Measurements from ENCODE around the gene LEKR1. TPM values are rescaled to one million over a fixed set of nuclear protein-coding genes. Genes with fewer than 3 reads are reported as not detected.

LEKR1 gene
- total RNA-seq, 1 donor from 2014 or later: 0.27 TPM

DNA sequence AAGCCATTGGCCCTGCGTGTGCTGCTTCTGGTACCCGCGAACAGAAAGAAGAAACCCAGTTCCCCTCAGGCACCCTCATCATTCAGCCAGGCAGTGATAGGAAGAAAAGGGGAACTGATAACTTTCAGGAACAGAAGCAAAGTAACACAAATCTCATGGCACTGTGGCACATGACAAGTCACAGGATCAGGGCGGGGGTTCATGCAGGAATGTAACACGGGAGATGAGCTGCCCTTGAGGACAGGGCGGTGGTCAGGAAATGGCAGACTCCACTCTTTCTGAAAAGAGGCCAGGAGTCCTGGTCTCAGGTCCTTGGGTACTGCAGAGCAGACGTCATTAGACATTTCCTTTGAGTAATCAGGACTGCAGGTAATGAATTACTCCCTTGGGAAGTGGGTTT is 238.2 kb downstream of the LEKR1 start:
- H3K27me3 Mint-ChIP-seq (ENCODE audit: low read depth, unreplicated experiment): peaks cover 25% of the 10 kb centered on the region
- Histone ChIP-seq H3K9ac (ENCODE audit: low read length) (no peak overlapping the region), H3K27me3 (ENCODE audit: insufficient read depth, low read length) (no peaks in the 10 kb centered on the region), H3K79me2 (ENCODE audit: insufficient read depth, low read length) (no peaks in the 10 kb centered on the region), H3K4me2 (ENCODE audit: low read length) (no peak overlapping the region), H3K36me3 (ENCODE audit: insufficient read depth, low read length) (no peaks in the 10 kb centered on the region), H3K9me3 (ENCODE audit: insufficient read depth, low read depth, low read length) (no peaks in the 10 kb centered on the region), H4K20me1 (ENCODE audit: insufficient read depth, low read length) (no peaks in the 10 kb centered on the region), H3K4me3 (ENCODE audit: insufficient read depth, low read depth, low read length) (no peak overlapping the region), H2AFZ (ENCODE audit: low read depth, low read length) (no peak overlapping the region), H3K4me1 (ENCODE audit: insufficient read depth, low read length) (peaks cover 15% of the 10 kb centered on the region), H3K27ac (ENCODE audit: low read depth, low read length) (no peak overlapping the region)
- H3K4me1 Mint-ChIP-seq (ENCODE audit: low read depth, unreplicated experiment): no peaks in the 10 kb centered on the region
- H3K36me3 Mint-ChIP-seq (ENCODE audit: low read depth, unreplicated experiment): no peaks in the 10 kb centered on the region
- FAIRE-seq: no peak
- TF ChIP-seq CTCF (IDR thresholded peaks at IDR 0.05; ENCODE audit: insufficient read depth, low read depth, low read length): no peak
- TF ChIP-seq EZH2 (IDR thresholded peaks at IDR 0.05; ENCODE audit: insufficient read depth, low read length): no peak
- peaks cover 3% of the 10 kb centered on the region for H3K9me3 Mint-ChIP-seq (ENCODE audit: unreplicated experiment)
- no peak overlapping the region for H3K27ac Mint-ChIP-seq (ENCODE audit: unreplicated experiment)
- H3K4me3 Mint-ChIP-seq (ENCODE audit: unreplicated experiment): no peak overlapping the region
- DNase-seq (ENCODE audit: low read depth): no peak

DNA sequence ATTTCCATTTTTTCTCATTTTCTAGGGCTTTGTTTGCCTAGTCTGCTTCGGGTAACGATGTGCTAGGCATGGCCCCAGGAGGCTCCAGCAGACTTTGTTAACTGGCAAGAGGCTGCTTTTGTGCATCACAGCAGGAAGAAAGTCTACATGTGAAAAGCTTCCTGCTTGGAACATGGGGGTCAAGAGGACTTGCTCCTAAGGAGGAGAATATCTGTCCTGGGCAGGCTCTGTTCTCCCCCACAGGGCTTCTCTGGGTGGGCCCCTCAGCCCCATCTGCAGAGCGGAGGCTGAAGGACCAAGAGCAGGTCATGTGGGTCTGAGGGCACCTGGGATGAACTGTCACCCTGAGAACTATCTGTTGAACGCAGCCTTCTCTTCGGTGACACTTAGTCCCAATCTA is 239.0 kb downstream of the LEKR1 start:
- Mint-ChIP-seq H3K9me3 (ENCODE audit: unreplicated experiment) (peaks cover 3% of the 10 kb centered on the region), H3K4me3 (ENCODE audit: unreplicated experiment) (no peak overlapping the region), H3K27ac (ENCODE audit: unreplicated experiment) (no peak overlapping the region), H3K4me1 (ENCODE audit: low read depth, unreplicated experiment) (no peaks in the 10 kb centered on the region), H3K27me3 (ENCODE audit: low read depth, unreplicated experiment) (peaks cover 25% of the 10 kb centered on the region), H3K36me3 (ENCODE audit: low read depth, unreplicated experiment) (no peaks in the 10 kb centered on the region)
- Histone ChIP-seq H2AFZ (ENCODE audit: low read depth, low read length) (no peak overlapping the region), H3K4me1 (ENCODE audit: insufficient read depth, low read length) (peaks cover 15% of the 10 kb centered on the region), H3K4me3 (ENCODE audit: insufficient read depth, low read depth, low read length) (no peak overlapping the region), H3K79me2 (ENCODE audit: insufficient read depth, low read length) (no peaks in the 10 kb centered on the region), H3K36me3 (ENCODE audit: insufficient read depth, low read length) (no peaks in the 10 kb centered on the region), H4K20me1 (ENCODE audit: insufficient read depth, low read length) (no peaks in the 10 kb centered on the region), H3K4me2 (ENCODE audit: low read length) (no peak overlapping the region), H3K27ac (ENCODE audit: low read depth, low read length) (no peak overlapping the region), H3K9ac (ENCODE audit: low read length) (no peak overlapping the region), H3K9me3 (ENCODE audit: insufficient read depth, low read depth, low read length) (no peaks in the 10 kb centered on the region), H3K27me3 (ENCODE audit: insufficient read depth, low read length) (no peaks in the 10 kb centered on the region)
- FAIRE-seq (no peak), DNase-seq (ENCODE audit: low read depth) (no peak)
- TF ChIP-seq CTCF (IDR thresholded peaks at IDR 0.05; ENCODE audit: insufficient read depth, low read depth, low read length) (no peak), EZH2 (IDR thresholded peaks at IDR 0.05; ENCODE audit: insufficient read depth, low read length) (no peak)

DNA sequence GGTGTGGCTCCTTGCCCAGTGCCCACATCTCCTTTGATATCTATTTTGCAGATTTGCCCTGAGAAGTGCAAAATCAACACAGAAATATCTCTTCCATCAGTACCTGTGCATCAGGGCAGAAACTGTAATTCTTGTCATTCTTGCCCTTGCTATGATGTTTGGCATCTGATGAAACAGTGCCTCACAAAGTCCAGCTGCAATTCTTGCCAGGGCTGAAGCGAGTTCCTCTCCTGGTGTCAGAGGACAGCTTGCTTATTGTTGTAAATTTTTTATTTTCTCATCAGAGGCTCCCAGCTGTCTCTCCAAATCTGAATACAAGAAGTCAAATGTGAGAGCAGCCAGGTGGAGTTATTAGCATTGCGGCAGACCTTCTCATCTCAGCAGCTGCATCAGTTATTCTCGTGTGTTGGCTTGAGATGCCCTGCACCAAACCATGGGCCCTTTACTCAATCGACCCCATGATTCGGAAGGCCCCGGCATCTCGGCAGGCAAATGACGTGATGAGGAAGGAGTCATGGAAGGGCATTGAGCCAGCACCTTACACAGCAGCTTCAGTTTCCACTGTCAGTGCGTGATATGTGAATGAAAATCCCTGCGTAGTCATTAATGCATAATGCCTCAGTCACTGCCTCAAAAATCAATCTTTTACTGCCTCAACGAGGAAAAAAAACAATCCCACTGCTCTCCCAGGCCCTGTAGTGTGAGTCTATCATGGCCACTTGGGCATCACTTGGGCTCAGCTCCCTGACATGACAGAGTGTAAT is 240.4 kb downstream of the LEKR1 start:
- Histone ChIP-seq H3K4me1 (ENCODE audit: insufficient read depth, low read length) (peaks cover 18% of the 10 kb centered on the region), H2AFZ (ENCODE audit: low read depth, low read length) (peak overlapping the region; percentile 29), H3K9me3 (ENCODE audit: insufficient read depth, low read depth, low read length) (no peaks in the 10 kb centered on the region), H3K27me3 (ENCODE audit: insufficient read depth, low read length) (no peaks in the 10 kb centered on the region), H4K20me1 (ENCODE audit: insufficient read depth, low read length) (no peaks in the 10 kb centered on the region), H3K4me3 (ENCODE audit: insufficient read depth, low read depth, low read length) (no peak overlapping the region), H3K4me2 (ENCODE audit: low read length) (peak overlapping the region; percentile 38), H3K36me3 (ENCODE audit: insufficient read depth, low read length) (no peaks in the 10 kb centered on the region), H3K9ac (ENCODE audit: low read length) (peak overlapping the region; percentile 68), H3K79me2 (ENCODE audit: insufficient read depth, low read length) (no peaks in the 10 kb centered on the region), H3K27ac (ENCODE audit: low read depth, low read length) (peak overlapping the region; percentile 59)
- FAIRE-seq: no peak
- peaks cover 3% of the 10 kb centered on the region for H3K9me3 Mint-ChIP-seq (ENCODE audit: unreplicated experiment)
- TF ChIP-seq EZH2 (IDR thresholded peaks at IDR 0.05; ENCODE audit: insufficient read depth, low read length) (no peak), CTCF (IDR thresholded peaks at IDR 0.05; ENCODE audit: insufficient read depth, low read depth, low read length) (no peak)
- no peaks in the 10 kb centered on the region for H3K4me1 Mint-ChIP-seq (ENCODE audit: low read depth, unreplicated experiment)
- peak; percentile 92 for DNase-seq (ENCODE audit: low read depth)
- H3K27ac Mint-ChIP-seq (ENCODE audit: unreplicated experiment): no peak overlapping the region
- peaks cover 32% of the 10 kb centered on the region for H3K27me3 Mint-ChIP-seq (ENCODE audit: low read depth, unreplicated experiment)
- H3K4me3 Mint-ChIP-seq (ENCODE audit: unreplicated experiment): no peak overlapping the region
- no peaks in the 10 kb centered on the region for H3K36me3 Mint-ChIP-seq (ENCODE audit: low read depth, unreplicated experiment)
